H54 (cell line): ENCODE measurements around the gene CIB1.
A peak's percentile ranks its signal among the peaks of the same experiment; 100 is the strongest.

Experiments used
- DNase-seq: peaks from one replicate; pipeline ENCODE4 v3.0.0; 2011; ENCODE audit warnings: low spot score, mixed read lengths; ENCODE audit not compliant: insufficient read length
- FAIRE-seq: peaks from 3 replicates; lab custom pipeline; 2011; peaks lifted over from hg19 to GRCh38; lab: Jason Lieb, UNC
- POLR2A ChIP-seq: IDR thresholded peaks from 2 replicates; pipeline ENCODE4 v1.6.1; 2011; ENCODE audit warnings: low read depth, mild to moderate bottlenecking, low read length

CIB1 gene

DNA sequence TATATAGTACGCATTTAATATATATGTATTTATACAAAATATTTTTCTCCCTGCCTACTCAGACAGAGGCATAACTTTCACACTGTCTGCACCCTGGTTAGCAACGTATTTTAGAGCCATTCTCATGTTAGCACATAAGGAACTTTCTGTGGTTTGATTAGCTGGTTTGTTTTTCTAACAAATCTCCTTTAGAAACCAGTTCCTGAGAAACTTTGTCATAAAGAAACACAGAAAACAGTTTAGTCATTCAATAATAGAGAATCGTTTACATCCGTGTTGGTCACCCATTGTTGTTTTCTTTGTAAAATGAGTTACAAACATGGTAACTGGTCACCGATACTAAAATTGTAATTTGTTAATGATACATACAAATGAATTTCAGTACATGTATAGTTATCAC, 25.8 kb upstream of the CIB1 start:
- FAIRE-seq = no peak
- TF ChIP-seq POLR2A = no peak
- DNase-seq = no peak

DNA sequence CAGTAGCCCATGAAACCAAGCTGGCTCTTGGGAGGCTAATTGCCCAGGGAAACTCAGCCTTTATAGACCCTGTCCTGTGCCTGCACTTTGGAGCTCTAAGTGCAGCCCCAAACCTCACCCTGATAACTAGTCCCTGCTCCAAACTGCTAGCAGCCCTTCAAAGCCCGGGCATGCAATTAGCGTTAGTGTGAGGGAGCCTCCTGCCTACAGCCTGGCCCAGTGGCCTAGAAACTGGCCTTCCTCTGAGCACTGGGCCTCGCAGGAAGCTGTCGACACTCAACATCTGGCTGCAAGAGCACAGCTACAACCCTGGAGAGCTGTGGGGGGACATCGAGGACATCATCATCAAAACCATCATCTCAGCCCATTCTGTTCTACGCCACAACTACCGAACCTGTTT, 24.0 kb upstream of the CIB1 start:
- TF ChIP-seq POLR2A = no peak
- no peak for DNase-seq
- no peak for FAIRE-seq

DNA sequence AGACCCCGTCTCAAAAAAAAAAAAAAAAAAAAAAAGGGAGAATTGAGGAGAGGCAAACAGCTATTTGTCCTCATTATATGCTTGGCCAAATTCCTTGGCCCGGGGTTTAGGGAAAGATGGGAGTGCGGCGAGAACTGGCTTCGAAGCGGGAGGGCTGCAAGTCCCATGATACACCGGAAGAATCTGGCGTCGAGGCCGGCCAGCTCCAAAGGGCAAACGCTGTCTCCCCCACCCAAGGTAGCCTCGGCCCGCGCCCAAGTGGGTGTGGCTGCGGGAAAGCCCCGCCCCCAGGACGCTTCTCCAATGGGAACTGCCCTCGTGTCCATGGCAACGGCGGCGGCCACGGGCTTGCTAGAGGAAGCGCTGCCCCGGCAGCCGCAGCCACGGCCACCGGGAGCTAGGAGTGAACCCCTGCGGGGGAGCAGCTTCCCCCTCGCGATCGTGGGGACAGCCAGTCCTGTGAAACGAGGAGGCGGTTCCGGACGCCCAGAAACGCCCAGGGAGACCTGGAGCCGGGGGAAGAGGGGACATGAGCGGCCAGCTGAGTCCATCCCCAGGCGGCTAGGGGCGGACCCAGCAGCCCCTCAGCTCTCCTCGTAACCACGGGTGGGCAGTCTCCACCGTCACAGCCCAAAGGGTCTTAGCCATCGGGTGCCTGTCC, 15.6 kb upstream of the CIB1 start, which contains the start of gene TTLL13:
Gene TTLL13 (plus strand): TSS at position 354 of the 661 bp plus-strand sequence. CDS start 1,075 bp downstream, outside the sequence.
- peak; percentile 75 for TF ChIP-seq POLR2A
- no peak for FAIRE-seq

DNA sequence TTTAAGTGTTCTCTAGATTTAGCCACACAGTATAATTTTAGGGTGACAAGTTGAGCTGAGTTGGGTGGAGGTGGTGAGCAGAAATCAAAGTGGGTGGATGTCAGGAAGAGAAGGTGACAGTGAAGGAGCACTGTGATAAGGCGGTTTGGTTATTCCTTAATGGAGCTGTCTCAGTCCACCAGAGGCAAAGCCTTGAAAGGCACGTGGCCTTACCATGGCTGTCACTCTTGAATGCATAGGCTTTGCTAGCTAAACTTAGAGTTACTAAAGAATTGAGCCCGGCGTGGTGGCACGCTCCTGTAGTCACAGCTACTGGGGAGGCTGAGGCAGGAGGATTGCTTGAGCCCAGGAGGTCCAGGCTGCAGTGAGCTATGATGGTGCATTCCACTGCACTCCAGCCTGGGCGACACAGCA, 15.1 kb upstream of the CIB1 start:
- DNase-seq = no peak
- TF ChIP-seq POLR2A = no peak
- no peak for FAIRE-seq

More for the DNA sequence above, 15.6 kb upstream of the CIB1 start, which contains the start of gene TTLL13:
- DNase-seq = peak; percentile 54

DNA sequence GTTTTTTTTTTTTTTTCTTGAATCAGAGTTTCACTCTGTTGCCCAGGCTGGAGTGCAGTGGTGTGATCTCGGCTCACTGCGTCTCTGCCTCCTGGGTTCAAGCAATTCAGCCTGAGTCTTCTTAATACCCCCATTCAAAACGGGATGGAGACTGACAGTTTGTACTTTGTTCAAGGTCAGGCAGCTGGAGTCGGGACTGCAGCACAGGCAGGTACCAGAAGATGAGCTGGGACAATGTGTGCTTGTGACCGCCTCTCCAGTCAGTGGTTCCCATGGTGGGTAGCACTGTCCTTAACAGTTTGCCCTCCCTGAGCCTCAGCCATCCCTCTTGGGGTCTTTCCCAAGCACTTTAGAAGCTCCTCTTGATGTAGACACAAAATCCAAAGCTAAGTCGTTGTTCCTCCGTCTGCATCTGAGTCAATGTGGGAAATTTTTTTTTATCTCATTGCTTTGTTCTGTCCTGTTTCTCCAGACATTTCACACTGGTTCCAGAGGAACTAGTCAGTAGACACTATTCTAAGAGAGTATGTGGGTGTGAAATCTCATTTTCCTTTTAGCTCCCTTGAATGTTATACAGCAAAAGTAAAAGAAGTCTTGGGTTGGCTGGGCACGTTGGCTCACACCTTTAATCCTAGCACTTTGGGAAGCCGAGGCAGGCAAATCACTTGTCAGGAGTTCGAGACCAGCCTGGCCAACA, 10.3 kb upstream of the CIB1 start:
- no peak for FAIRE-seq
- TF ChIP-seq POLR2A = no peak
- DNase-seq = no peak

DNA sequence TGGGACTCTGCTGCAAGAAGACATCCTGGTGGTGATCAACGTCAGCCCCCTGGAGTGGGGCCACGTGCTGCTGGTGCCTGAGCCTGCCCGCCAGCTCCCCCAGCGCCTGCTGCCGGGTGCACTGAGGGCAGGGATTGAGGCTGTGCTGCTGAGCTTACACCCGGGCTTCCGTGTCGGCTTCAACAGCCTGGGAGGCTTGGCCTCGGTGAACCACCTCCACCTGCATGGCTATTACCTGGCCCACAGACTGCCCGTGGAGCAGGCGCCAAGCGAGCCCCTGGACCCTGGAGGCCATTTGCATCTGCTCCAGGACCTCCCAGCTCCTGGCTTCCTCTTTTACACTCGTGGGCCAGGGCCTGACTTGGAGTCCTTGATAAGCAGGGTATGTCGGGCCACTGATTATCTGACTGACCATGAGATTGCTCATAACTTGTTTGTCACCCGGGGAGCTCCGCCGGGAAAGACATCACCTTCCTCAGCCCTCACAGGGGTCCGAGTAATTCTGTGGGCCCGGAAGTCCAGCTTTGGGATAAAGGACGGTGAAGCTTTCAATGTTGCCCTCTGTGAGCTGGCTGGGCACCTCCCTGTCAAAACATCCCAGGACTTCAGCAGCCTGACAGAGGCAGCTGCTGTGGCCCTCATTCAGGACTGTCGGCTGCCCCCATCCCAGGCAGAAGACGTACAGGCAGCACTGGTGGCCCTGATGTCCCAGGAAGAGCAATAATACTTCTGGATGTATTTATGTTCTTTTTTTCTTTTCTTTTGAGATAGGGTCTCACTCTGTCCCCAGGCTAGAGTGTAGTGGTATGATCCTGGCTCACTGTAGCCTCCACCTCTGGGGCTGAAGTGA, 7.8 kb upstream of the CIB1 start:
- no peak for FAIRE-seq
- TF ChIP-seq POLR2A = no peak
- DNase-seq = no peak

DNA sequence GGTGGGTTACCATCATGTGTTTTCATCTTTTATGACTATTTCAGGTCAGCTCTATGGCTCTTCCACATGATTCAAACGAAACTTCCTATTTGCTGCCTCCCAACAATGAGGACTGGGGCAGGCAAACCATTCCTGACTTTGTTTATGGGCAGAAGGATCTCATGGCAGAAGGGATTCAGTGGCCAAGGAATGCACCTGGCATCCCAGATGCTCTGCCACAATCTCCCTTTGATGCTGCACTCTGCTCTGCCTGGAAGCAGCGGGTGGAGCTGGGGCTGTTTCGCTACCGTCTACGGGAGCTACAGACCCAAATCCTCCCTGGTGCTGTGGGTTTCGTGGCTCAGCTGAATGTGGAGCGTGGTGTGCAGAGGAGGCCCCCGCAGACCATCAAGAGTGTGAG, 7.1 kb upstream of the CIB1 start:
- no peak for TF ChIP-seq POLR2A
- FAIRE-seq (no peak), DNase-seq (no peak)

DNA sequence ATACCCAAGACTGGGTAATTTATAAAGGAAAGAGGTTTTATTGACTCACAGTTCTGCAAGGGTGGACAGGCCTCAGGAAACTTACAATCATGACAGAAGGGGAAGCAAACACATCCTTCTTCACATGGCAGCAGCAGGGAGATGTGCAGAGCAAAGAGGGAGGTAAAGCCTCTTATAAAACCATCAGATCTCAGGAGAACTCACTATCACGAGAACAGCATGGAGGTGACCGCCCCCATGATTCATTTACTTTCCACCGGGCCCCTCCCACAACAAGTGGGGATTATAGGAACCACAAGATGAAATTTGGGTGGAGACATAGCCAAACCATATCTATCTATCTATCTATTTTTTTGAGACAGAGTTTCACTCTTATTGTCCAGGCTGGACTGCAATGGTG, 5.6 kb upstream of the CIB1 start:
- DNase-seq = no peak
- no peak for TF ChIP-seq POLR2A
- no peak for FAIRE-seq

DNA sequence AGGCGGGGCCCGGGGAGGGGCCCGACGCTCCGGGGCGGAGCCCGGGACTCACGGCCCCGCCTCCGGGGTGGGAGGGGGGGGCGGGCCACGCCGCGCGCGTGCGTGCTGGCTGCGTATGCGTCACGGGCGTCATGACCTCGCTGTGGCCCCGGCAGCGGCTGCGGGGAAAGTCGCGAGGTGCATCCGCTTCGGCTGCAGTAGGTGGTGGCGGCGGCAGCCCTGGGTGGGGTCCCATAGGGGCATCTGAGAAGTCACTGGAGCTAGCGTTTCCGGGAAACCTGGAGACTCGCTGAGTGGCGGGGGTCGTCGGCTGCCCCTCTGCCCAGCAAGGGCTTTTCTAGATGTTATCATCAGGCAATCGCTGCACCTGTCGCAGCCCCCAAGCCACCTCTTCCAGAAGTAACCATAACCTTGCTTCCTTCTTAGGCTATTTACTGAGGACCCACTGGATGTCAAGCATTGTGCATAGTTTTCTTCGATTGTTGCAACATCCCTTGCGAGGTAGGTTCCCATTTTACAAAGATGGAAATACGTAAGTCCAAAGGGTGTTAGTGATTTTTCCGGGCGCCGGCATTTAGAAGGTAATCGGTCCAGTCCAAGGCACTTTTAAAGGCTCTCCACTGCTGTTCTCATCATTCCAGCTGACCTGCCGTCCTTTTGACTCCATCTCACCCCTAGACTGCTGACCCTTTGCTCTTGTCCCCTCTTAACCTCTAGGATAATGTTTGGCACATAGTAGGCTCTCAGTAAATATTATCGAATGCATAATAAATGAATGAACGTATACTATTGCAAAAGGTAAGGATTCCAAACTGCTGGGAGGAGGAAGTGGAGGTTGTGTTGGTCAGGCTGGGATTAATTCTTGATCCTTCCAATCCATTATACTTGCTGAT, 601 bp upstream of the CIB1 start, which contains the start of gene GDPGP1:
Gene GDPGP1 (plus strand): TSS at position 114 of the 893 bp plus-strand sequence. CDS start 6,700 bp downstream, outside the sequence.
- TF ChIP-seq POLR2A = peak; percentile 73
- FAIRE-seq (no peak), DNase-seq (no peak)

DNA sequence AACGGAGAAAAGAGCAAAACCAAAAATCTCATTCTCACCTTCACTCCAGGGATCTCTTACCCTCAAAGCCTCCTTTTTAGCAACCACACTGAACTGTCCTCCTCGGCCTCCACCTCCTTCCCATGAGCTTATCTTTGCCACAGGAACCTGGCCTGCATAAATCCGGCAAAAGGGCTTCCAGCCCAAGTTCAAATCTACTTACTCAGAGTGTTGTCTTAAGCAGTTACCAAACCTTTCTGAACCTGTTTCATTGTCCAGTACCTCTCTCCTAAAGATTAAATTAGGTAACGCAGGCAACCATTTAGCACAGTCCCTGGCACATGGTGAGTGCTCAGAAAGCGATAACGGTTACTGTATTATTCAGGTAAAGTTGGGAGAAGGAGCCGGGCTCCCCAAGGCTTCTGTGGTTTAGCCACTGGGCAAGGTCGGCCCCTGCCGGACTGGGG, 777 bp downstream of the CIB1 start:
- DNase-seq (no peak), FAIRE-seq (no peak)
- no peak for TF ChIP-seq POLR2A

DNA sequence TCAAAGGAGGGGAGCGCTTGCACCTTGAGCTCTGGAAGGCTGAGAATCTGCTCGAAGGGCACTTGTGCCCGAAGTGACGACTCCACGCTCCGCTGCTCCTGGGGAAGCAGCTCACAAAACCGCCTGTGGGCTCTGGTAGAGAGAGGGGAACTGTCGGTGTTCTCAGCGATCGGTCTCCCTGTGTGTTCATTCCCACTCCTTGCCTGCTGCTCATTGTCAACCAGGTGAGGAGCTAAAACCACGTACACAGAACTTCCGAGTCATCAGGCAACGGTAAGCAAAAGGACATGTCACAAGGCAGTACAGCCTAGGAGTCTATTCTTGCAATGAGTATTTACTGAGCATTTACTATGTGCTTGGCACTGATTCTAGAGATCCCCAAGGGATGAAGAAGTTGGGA, 1.5 kb downstream of the CIB1 start:
- TF ChIP-seq POLR2A = no peak

DNA sequence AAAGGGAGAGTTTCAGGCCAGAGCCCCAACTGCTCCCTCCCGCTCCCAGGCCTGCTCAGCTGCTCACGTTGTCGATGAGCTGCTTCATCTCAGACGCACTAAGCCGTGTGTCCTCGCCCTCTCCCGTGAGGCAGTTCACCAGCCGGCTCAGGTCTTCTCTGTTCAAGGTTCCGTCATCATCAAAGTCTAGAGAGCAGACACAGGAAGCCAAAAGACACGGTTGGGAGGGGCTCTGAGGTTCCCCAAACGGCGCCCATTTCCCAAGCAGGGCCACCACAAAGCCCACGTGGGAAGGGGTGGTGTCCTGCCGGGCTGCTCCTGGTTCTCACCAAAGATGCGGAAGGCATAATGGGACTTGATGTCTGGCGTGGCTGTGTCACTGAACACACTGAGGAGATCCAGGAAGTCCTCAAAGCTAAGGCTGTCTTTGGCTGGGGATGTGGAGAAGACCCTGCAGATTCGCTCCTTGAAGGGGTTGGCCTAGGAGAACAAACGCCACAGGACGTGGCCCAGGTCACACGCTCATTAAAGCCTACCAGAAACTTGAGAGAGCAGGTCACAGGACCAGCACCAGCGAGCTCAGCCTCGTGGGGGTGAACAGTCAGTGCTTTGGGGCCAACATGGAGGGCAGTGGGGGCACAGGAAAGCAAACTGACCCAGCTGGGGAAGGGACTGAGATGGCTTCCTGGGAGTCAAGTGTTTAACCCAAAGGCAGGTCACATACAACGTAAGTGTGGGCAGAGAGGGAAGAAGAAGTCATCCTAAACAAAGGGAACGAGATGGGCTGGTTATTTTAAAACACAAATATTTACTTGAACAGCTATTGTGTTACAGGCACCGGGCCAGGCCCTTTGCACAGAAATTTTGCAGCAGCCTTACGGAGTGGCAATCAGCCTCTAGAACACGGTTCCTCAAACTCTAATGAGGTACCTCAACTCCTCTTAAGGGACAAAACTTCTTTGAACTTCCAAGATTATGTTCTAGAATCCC, 2.4 kb downstream of the CIB1 start:
- TF ChIP-seq POLR2A = no peak
- no peak for FAIRE-seq
- DNase-seq = no peak

More for the DNA sequence above, 1.5 kb downstream of the CIB1 start:
- FAIRE-seq = no peak
- DNase-seq = no peak

DNA sequence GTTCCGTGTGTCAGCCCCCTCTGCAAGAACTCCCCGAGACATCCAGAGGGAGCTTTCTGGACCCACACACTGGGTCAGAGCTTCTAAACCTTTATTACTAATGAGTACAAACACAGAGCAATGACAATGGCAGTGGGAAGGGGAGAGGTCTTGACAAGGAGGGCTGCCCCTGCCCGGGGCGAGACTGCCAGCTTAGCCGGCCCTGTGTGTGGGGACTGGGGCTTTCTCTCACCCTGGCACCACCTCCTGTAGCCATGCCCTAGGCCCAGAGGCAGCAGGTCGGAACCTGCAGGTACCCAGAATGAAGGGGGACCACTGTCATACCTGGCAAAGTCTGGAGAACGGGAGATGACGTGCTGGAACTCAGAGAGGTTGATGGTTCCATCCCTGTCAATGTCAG, 3.1 kb downstream of the CIB1 start:
- no peak for TF ChIP-seq POLR2A
- no peak for DNase-seq
- FAIRE-seq = no peak
